Endothelial cell of umbilical vein (primary cell): Measurements from ENCODE around the gene LMNA. TPM values are rescaled to one million over a fixed set of nuclear protein-coding genes. Genes with fewer than 3 reads are reported as not detected.
"Not testable (repeated sequence)": the region's sequence is repeated elsewhere in the genome, so short reads cannot be mapped to it uniquely, and the experiment has no call there.

Source experiments
- BruUV-seq: library from RNA; stranded (reverse); fragments of 400-500 nt; replicated peaks from 2 replicates; lab custom pipeline; 2021; lab: Mats Ljungman, UMichigan
- CTCF ChIA-PET: fragments of 300-600, 350-600 bp; sonication (Branson Sonifier 250); formaldehyde crosslinking; loops from one replicate; lab custom pipeline; 2021; ENCODE audit warnings: antibody characterized with exemption, inconsistent platforms; lab: Charles Lee
- POLR2A ChIA-PET: fragments of 300-600, 350-600 bp; sonication (Branson Sonifier 250); formaldehyde crosslinking; loops from one replicate; lab custom pipeline; 2021; ENCODE audit warnings: antibody characterized with exemption, inconsistent platforms; lab: Charles Lee
- DNase-seq: peaks from one replicate; pipeline ENCODE4 v3.0.0-alpha.2; 2011; ENCODE audit warnings: low read depth, low spot score
- FAIRE-seq: peaks from 2 replicates; lab custom pipeline; 2011; peaks lifted over from hg19 to GRCh38; lab: Jason Lieb, UNC
- H2AFZ ChIP-seq: 2 replicates; pipeline ENCODE4 v1.6.0; 2012; ENCODE audit warnings: low read depth, low read length, control low read depth, inconsistent platforms
- H3K27ac ChIP-seq: 2 replicates; pipeline ENCODE4 v1.5.1; 2011; ENCODE audit warnings: low read depth, mild to moderate bottlenecking, control low read depth, low read length, moderate library complexity; ENCODE audit not compliant: insufficient read depth
- H3K27me3 ChIP-seq, 2 experiments: 2 replicates each; pipeline versions ENCODE4 v1.6.0 to v1.6.1; 2011; ENCODE audit warnings: low read length in 2 of 2, mixed read lengths in 1 of 2; ENCODE audit not compliant: control insufficient read depth in 2 of 2, insufficient read depth in 2 of 2
- H3K36me3 ChIP-seq, 2 experiments: 2 replicates in 1 of 2; 3 replicates in 1 of 2; pipeline ENCODE4 v1.5.1; 2011; ENCODE audit warnings: low read length in 2 of 2, mild to moderate bottlenecking in 1 of 2, moderate library complexity in 1 of 2; ENCODE audit not compliant: control insufficient read depth in 2 of 2, insufficient read depth in 2 of 2; ENCODE audit errors: extremely low read depth in 1 of 2
- H3K4me1 ChIP-seq: 3 replicates; pipeline ENCODE4 v1.5.1; 2011; ENCODE audit warnings: mild to moderate bottlenecking, low read length; ENCODE audit not compliant: control insufficient read depth, insufficient read depth; ENCODE audit errors: extremely low read depth
- H3K4me2 ChIP-seq: 2 replicates; pipeline ENCODE4 v1.6.1; 2011; ENCODE audit warnings: low read length, control low read depth, mixed read lengths; ENCODE audit not compliant: insufficient read depth
- H3K4me3 ChIP-seq, 3 experiments: fragments of 200-600 bp in 1 of 3; sonication (generic), shearing (Covaris generic) in 1 of 3; replicated peaks in 1 of 3; 2 replicates each; pipeline ENCODE4 v1.5.1; 2011 to 2016; ENCODE audit warnings: control low read depth in 3 of 3, low read length in 3 of 3, mild to moderate bottlenecking in 2 of 3, inconsistent platforms in 1 of 3, low read depth in 1 of 3, moderate library complexity in 1 of 3; ENCODE audit not compliant: insufficient read depth in 1 of 3
- H3K79me2 ChIP-seq: 2 replicates; pipeline ENCODE4 v1.6.0; 2012; ENCODE audit warnings: low read length, inconsistent platforms; ENCODE audit not compliant: control insufficient read depth, insufficient read depth
- H3K9ac ChIP-seq: replicated peaks from 2 replicates; pipeline ENCODE3; 2011; ENCODE audit warnings: low read length, control low read depth; ENCODE audit not compliant: insufficient read depth; ENCODE audit errors: extremely low read depth
- H3K9me1 ChIP-seq: replicated peaks from 3 replicates; pipeline ENCODE4 v1.6.0; 2011; ENCODE audit warnings: mild to moderate bottlenecking, low read length; ENCODE audit not compliant: control insufficient read depth, insufficient read depth; ENCODE audit errors: extremely low read depth
- H3K9me3 ChIP-seq: replicated peaks from 2 replicates; pipeline ENCODE4 v1.5.1; 2012; ENCODE audit warnings: low read length, inconsistent platforms; ENCODE audit not compliant: control insufficient read depth, insufficient read depth
- H4K20me1 ChIP-seq: replicated peaks from 2 replicates; pipeline ENCODE3; 2011; ENCODE audit warnings: mild to moderate bottlenecking, low read length; ENCODE audit not compliant: control insufficient read depth, insufficient read depth; ENCODE audit errors: extremely low read depth
- dilution Hi-C: fragments of 300-500 bp; cut with MboI; formaldehyde crosslinking; loops from one replicate; pipeline ENCODE4 v1.15.0; 2019; ENCODE audit warnings: low sequenced_read_pairs; ENCODE audit not compliant: extremely low pct_ligation_motif_present
- intact Hi-C: fragments of 100-400 bp; cut with micrococcal nuclease; formaldehyde crosslinking; loops from one replicate; pipeline ENCODE4 v1.10.0; 2022
- polyA plus RNA-seq, 4 experiments: library from polyadenylated mRNA; depleted of rRNA in 3 of 4; stranded (reverse) in 3 of 4; unstranded in 1 of 4; fragments of >200 nt; gene quantifications; 2 replicates each; pipeline versions ENCODE4 v1.2.1 to v1.2.3, GENCODE V29; 2011 to 2012; ENCODE audit warnings: missing spikeins in 1 of 4
- total RNA-seq: library from RNA; stranded (reverse); gene quantifications from 2 replicates; pipeline ENCODE4 v1.2.3, GENCODE V29; 2021

The LMNA gene
- total and polyA plus RNA-seq, 2 donors (not counting 3 experiments of a cell fraction or from before 2014, with no cell fraction given), result 371 to 742 TPM

DNA sequence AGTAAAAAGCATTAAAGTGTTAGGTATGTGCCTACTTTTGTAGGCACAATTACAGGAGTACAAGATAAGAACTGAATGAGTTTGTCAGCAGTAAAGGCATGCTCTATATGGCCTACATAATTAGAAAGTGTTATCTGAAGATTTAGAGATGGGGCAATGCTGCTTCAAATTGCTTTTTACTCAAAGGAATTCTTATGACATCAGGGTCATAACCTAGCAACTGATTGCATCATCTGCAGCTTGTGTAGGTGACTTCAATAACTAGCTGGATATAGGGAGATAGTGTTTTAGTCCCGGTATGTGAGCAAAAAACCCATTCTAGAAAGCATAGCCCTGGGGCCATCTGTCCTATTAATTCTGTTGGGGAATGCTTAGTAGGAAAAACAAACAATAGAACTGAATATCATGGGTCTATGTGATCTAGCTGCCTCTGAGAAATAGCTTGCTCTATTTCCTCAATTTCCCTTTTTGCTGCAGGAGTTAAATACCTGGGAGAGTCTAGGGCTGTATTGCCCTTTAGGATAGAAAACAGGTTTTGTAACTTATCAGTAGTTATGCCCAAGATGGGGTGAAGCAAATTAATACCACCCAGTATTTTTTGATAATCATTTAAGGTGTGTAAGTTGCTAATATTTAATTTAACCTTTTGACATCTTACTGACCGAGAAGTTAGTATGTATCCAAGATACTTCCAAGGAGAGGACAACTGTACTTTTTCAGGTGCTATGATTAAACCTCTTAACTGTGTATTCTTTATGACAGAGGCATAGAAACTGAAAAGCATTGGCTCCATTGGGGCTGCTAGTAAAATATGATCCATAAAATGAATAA, 72.1 kb downstream of the LMNA start:
- H3K79me2 ChIP-seq, H3K9me1 ChIP-seq, H3K27ac ChIP-seq, H4K20me1 ChIP-seq, FAIRE-seq, H3K4me2 ChIP-seq, H3K4me1 ChIP-seq, BruUV-seq, dilution Hi-C loops, H3K9ac ChIP-seq, intact Hi-C loops, H3K4me3 ChIP-seq, DNase-seq, POLR2A ChIA-PET, CTCF ChIA-PET, H3K9me3 ChIP-seq, H3K27me3 ChIP-seq, H2AFZ ChIP-seq, H3K36me3 ChIP-seq: not testable (repeated sequence)

Other genes starting within 250 kb of the LMNA start
- 46.4 and 47.8 TPM in 2 replicates for gene RIT1, start 203.4 kb upstream of the LMNA start, total RNA-seq
- 52.0 and 65.5 TPM in 2 replicates for gene RIT1, start 203.4 kb upstream of the LMNA start, polyA plus RNA-seq
- gene KHDC4, start 180.3 kb upstream of the LMNA start, total RNA-seq, result 54.1 and 55.6 TPM in 2 replicates
- 47.9 and 48.6 TPM in 2 replicates for gene KHDC4, start 180.3 kb upstream of the LMNA start, polyA plus RNA-seq
- not detected in 2 replicates for gene RXFP4, start 173.1 kb upstream of the LMNA start, total RNA-seq
- not detected in 2 replicates for gene RXFP4, start 173.1 kb upstream of the LMNA start, polyA plus RNA-seq
- gene ARHGEF2, start 136.2 kb upstream of the LMNA start, total RNA-seq, result 110 and 118 TPM in 2 replicates
- 59.2 and 62.0 TPM in 2 replicates for gene ARHGEF2, start 136.2 kb upstream of the LMNA start, polyA plus RNA-seq
- gene SSR2, start 93.8 kb upstream of the LMNA start, total RNA-seq, result 339 and 362 TPM in 2 replicates
- 1,337 and 1,787 TPM in 2 replicates for gene SSR2, start 93.8 kb upstream of the LMNA start, polyA plus RNA-seq
- gene UBQLN4, start 60.9 kb upstream of the LMNA start, total RNA-seq, result 48.1 and 50.8 TPM in 2 replicates
- gene UBQLN4, start 60.9 kb upstream of the LMNA start, polyA plus RNA-seq, result 50.5 and 53.6 TPM in 2 replicates
- 77.7 and 80.3 TPM in 2 replicates for gene LAMTOR2, start 59.9 kb upstream of the LMNA start, total RNA-seq
- gene LAMTOR2, start 59.9 kb upstream of the LMNA start, polyA plus RNA-seq, result 136 and 145 TPM in 2 replicates
- not detected in 2 replicates for gene RAB25, start 53.6 kb upstream of the LMNA start, total RNA-seq
- not detected in 2 replicates for gene RAB25, start 53.6 kb upstream of the LMNA start, polyA plus RNA-seq
- gene MEX3A, start 32.2 kb upstream of the LMNA start, total RNA-seq, result 23.6 and 26.6 TPM in 2 replicates
- gene MEX3A, start 32.2 kb upstream of the LMNA start, polyA plus RNA-seq, result 20.2 and 22.0 TPM in 2 replicates
- 1.5 and 1.6 TPM in 2 replicates for gene SEMA4A, start 38.9 kb downstream of the LMNA start, total RNA-seq
- gene SEMA4A, start 38.9 kb downstream of the LMNA start, polyA plus RNA-seq, result 0.97 and 1.5 TPM in 2 replicates
- 24.0 and 26.3 TPM in 2 replicates for gene SLC25A44, start 79.4 kb downstream of the LMNA start, total RNA-seq
- 30.2 and 30.6 TPM in 2 replicates for gene SLC25A44, start 79.4 kb downstream of the LMNA start, polyA plus RNA-seq
- gene PMF1, start 98.3 kb downstream of the LMNA start, total RNA-seq, result 58.4 and 61.6 TPM in 2 replicates
- gene PMF1, start 98.3 kb downstream of the LMNA start, polyA plus RNA-seq, result 134 and 147 TPM in 2 replicates
- gene BGLAP, start 127.5 kb downstream of the LMNA start, total RNA-seq, result 1.0 and 2.4 TPM in 2 replicates
- gene BGLAP, start 127.5 kb downstream of the LMNA start, polyA plus RNA-seq, result 0.65 and 1.2 TPM in 2 replicates
- gene PAQR6, start 133.3 kb downstream of the LMNA start, total RNA-seq, result 1.6 and 2.2 TPM in 2 replicates
- gene PAQR6, start 133.3 kb downstream of the LMNA start, polyA plus RNA-seq, result 1.3 and 1.6 TPM in 2 replicates
- 79.0 and 82.6 TPM in 2 replicates for gene SMG5, start 168.1 kb downstream of the LMNA start, total RNA-seq
- 32.6 and 37.4 TPM in 2 replicates for gene SMG5, start 168.1 kb downstream of the LMNA start, polyA plus RNA-seq
- gene TMEM79, start 169.6 kb downstream of the LMNA start, total RNA-seq, result 3.0 TPM in 2 replicates
- gene TMEM79, start 169.6 kb downstream of the LMNA start, polyA plus RNA-seq, result 4.8 and 5.6 TPM in 2 replicates
- gene GLMP, start 181.0 kb downstream of the LMNA start, total RNA-seq, result 83.3 and 84.3 TPM in 2 replicates
- 109 and 136 TPM in 2 replicates for gene GLMP, start 181.0 kb downstream of the LMNA start, polyA plus RNA-seq
- 0.73 TPM in 1 of 2 replicates, not detected in the other for gene VHLL, start 184.6 kb downstream of the LMNA start, total RNA-seq
- gene VHLL, start 184.6 kb downstream of the LMNA start, polyA plus RNA-seq, result not detected in 2 replicates
- 330 and 367 TPM in 2 replicates for gene CCT3, start 223.6 kb downstream of the LMNA start, total RNA-seq
- 255 and 276 TPM in 2 replicates for gene CCT3, start 223.6 kb downstream of the LMNA start, polyA plus RNA-seq
- 0.69 TPM in 1 of 2 replicates, not detected in the other for gene TSACC, start 223.8 kb downstream of the LMNA start, total RNA-seq
- gene TSACC, start 223.8 kb downstream of the LMNA start, polyA plus RNA-seq, result 0.38 and 0.94 TPM in 2 replicates